Measurements from ENCODE around the gene TMEM26.

TMEM26 gene

DNA sequence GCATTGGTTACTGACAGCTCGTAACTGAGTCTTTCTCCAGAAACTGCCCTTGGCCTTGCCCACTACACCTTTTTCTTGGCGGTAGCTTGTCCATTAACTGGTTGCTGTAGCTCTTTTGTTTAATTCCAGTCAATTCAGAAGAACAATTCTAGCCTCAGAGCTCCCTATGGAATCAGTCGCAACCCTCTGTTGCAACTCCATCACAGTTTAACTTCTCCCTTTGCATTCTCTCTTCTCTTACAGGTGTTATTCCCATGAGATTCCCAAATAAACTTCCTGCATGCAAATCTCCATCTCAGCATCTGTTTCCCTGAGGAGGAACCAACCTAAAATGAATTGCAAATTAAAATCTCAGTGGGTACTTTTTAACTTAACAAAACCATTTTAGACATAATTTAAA lies 28.4 kb upstream of the TMEM26 start:
- H3K4me3 ChIP-seq (ENCODE audit: low read depth, low read length): no peak overlapping the region
- no peak for DNase-seq (ENCODE audit: low read depth, low spot score)
- TF ChIP-seq, protein P1, sequence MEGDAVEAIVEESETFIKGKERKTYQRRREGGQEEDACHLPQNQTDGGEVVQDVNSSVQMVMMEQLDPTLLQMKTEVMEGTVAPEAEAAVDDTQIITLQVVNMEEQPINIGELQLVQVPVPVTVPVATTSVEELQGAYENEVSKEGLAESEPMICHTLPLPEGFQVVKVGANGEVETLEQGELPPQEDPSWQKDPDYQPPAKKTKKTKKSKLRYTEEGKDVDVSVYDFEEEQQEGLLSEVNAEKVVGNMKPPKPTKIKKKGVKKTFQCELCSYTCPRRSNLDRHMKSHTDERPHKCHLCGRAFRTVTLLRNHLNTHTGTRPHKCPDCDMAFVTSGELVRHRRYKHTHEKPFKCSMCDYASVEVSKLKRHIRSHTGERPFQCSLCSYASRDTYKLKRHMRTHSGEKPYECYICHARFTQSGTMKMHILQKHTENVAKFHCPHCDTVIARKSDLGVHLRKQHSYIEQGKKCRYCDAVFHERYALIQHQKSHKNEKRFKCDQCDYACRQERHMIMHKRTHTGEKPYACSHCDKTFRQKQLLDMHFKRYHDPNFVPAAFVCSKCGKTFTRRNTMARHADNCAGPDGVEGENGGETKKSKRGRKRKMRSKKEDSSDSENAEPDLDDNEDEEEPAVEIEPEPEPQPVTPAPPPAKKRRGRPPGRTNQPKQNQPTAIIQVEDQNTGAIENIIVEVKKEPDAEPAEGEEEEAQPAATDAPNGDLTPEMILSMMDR (IDR thresholded peaks at IDR 0.05; ENCODE audit: low read depth, low read length): no peak
- in situ Hi-C loops (cut with HindIII; ENCODE audit: low sequenced_read_pairs): no loop called here

DNA sequence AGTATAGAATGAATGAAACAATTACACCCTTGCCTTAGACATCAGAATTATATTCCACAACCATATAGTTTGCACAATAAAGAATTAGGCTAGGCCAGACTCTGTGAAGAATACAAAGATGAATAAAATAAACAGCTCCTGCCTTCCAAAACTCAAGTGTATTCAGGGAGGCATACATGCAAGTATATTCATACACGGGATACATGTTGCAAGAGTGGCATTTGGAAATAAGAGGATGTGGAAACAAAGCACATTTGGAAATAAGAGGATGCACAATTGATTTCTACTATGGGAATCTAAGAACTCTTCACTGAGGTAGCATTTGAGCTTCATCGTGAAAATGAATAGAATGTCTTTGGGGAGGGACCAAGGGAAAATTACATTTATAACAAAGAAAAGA lies 27.0 kb upstream of the TMEM26 start:
- DNase-seq (ENCODE audit: low read depth, low spot score): no peak
- H3K4me3 ChIP-seq (ENCODE audit: low read depth, low read length): no peak overlapping the region
- in situ Hi-C loops (cut with HindIII; ENCODE audit: low sequenced_read_pairs): no loop called here
- TF ChIP-seq, protein P1 (IDR thresholded peaks at IDR 0.05; ENCODE audit: low read depth, low read length): no peak

DNA sequence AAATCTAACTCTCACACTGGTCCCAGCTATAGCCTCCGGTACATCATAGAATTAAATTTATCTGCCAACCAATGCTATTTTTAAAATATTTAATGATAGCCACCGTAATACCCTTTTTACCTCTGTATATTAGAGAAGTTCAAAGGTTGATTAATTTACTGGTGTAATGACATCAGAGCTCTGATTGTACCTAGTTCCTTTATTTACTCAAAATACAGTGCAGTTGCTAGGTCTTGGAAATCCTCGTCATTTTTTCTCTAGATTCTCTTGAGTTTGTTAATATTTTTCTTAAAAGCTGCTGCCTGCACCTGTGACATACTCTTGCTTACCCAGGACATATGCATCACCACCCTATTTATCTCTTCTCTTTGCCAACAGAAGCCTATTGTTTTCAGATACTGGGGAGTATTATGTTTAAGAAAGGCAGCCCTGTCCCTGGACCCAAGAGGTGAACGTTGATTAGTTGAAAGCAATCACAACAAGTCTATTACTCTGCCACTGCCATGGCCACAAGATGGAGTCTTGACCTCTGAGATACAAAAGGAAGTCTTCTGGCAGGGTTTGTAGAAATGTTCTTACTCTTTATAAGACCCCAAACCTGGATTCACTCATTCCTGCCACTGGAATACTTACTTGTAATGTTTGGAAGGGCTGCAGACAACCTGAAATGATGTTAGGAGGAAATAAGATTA lies 25.6 kb upstream of the TMEM26 start:
- TF ChIP-seq, protein P1 (IDR thresholded peaks at IDR 0.05; ENCODE audit: low read depth, low read length): no peak
- in situ Hi-C loops (cut with HindIII; ENCODE audit: low sequenced_read_pairs): no loop called here
- H3K4me3 ChIP-seq (ENCODE audit: low read depth, low read length): no peak overlapping the region
- DNase-seq (ENCODE audit: low read depth, low spot score): no peak

DNA sequence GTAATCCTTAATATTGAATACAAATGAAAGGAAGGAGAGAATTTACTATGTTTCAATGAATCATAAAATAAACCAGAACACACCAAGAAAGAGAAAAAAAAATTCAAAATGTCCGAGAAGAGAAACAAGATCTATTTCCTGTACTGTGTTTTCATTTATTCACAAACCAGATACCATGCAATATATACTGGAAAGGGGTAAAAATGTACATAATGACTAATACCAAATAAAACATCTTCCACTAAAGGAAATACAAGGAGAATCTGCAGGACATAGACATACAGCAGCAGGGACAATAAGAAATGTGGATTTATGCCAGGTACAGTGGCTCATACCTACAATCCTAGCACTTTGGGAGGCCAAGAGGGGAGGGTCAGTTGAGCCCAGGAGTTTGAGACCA lies 24.3 kb upstream of the TMEM26 start:
- in situ Hi-C loops (cut with HindIII; ENCODE audit: low sequenced_read_pairs): no loop called here
- no peak overlapping the region for H3K4me3 ChIP-seq (ENCODE audit: low read depth, low read length)
- DNase-seq (ENCODE audit: low read depth, low spot score): no peak
- TF ChIP-seq, protein P1 (IDR thresholded peaks at IDR 0.05; ENCODE audit: low read depth, low read length): no peak

DNA sequence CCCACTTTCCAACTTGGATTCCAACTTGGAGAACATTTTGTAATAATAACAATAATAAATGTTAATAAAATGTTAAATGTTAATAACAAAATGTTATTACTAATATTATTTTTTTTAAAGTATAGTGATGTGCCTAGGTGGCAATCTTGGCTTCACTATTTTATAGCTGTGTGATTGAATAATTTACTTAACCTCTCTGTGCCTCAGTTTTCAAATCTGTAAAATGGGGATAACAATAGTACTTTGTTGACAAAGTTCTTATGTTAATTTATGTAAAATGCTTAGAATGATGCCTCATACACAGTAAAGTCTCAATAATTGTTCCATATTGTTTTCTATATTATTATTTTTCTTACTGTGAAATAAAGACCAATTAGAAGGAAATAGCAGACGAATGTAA lies 23.3 kb upstream of the TMEM26 start:
- DNase-seq (ENCODE audit: low read depth, low spot score): no peak
- TF ChIP-seq, protein P1 (IDR thresholded peaks at IDR 0.05; ENCODE audit: low read depth, low read length): no peak
- H3K4me3 ChIP-seq (ENCODE audit: low read depth, low read length): no peak overlapping the region
- in situ Hi-C loops (cut with HindIII; ENCODE audit: low sequenced_read_pairs): no loop called here

DNA sequence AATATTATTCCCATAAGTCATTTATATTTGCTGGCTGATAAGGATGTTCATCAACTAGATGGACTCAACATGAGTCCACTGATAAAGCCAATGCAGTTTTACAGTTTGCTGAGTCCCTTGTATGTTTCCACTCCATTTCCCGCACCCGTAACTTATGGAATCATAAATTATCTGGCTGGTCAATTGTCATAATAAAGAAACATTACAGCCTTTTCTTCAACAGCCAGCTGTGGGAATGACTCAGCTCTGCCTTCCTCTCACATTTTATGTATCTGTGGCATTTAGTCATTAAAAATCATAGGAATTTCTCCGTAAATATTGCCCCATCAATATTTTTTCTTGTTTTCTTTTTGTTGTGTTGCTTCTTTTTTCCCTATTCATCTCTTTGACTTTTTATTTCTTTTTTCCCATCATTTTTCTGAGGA lies 22.3 kb upstream of the TMEM26 start:
- peak; percentile 49 for DNase-seq (ENCODE audit: low read depth, low spot score)
- TF ChIP-seq, protein P1 (IDR thresholded peaks at IDR 0.05; ENCODE audit: low read depth, low read length): no peak
- in situ Hi-C loops (cut with HindIII; ENCODE audit: low sequenced_read_pairs): no loop called here
- no peak overlapping the region for H3K4me3 ChIP-seq (ENCODE audit: low read depth, low read length)

Data from astrocyte of the spinal cord (primary cell).